Measurements from ENCODE around the gene ATRIP.
"Not testable (repeated sequence)": the region's sequence is repeated elsewhere in the genome, so short reads cannot be mapped to it uniquely, and the experiment has no call there.

ATRIP gene

GRCh38 chr3:48470286-48470685, 23.7 kb downstream of the ATRIP start:
- DNase-seq: no peak

GRCh38 chr3:48472673-48472922, 26.1 kb downstream of the ATRIP start:
- no peak for DNase-seq

GRCh38 chr3:48472923-48473616, 26.5 kb downstream of the ATRIP start:
- peak; percentile 58 for DNase-seq

- DNase-seq: no peak
Observed at GRCh38 chr3:48473617-48473952, 27.0 kb downstream of the ATRIP start.

GRCh38 chr3:48474031-48474430, 27.5 kb downstream of the ATRIP start:
- DNase-seq: not testable (repeated sequence)

GRCh38 chr3:48474619-48475018, 28.1 kb downstream of the ATRIP start:
- no peak for DNase-seq

DNA sequence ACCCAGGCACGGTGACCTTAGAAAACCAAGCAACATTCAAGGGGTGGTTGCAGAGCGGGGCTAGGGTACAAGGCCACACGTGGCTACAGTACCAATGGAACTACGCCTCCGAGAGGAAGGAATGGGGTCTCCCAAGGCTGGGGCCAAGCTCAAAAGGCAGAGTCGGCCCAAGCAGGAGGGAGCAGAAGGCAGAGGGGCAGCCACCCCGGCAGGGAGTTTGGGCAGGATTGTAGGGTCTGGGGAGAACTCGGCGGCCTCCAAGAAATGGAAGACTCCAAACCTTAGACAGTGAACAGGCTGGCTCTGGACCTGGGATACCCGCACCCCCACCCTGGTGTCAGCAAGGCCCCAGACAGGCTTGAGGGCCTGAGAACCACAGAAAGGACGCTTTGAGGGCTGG, 28.7 kb downstream of the ATRIP start:
- no peak for DNase-seq

GRCh38 chr3:48476426-48477053, 30.0 kb downstream of the ATRIP start:
- DNase-seq: no peak

- DNase-seq: no peak
Observed at GRCh38 chr3:48477959-48478520, 31.5 kb downstream of the ATRIP start.

- no peak for DNase-seq
Observed at GRCh38 chr3:48478626-48479555, 32.4 kb downstream of the ATRIP start.

DNA sequence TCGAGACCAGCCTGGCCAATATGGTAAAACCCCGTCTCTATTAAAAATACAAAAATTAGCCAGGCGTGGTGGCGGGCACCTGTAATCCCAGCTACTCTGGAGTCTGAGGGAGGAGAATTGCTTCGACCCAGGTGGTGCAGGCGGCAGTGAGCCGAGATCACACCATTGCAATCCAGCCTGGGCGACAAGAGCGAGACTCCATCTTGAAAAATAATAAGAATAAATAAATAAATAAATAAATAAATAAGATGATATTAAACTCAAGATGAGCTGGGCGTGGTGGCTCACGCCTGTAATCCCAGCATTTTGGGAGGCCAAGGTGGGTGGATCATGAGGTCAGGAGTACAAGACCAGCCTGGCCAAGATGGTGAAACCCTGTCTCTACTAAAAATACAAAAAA, 34.4 kb downstream of the ATRIP start:
- DNase-seq: not testable (repeated sequence)

DNA sequence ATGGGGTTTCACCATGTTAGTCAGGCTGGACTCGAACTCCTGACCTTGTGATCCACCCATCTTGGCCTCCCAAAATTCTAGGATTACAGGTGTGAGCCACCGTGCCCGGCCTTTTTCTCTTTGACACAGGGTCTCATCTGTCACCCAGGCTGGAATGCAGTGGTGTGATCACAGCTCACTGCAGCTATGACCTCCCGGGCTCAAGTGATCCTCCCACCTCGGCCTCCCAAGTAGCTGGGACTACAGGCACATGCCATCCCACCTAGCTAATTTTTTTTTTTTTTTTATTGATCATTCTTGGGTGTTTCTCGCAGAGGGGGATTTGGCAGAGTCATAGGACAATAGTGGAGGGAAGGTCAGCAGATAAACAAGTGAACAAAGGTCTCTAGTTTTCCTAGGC, 36.3 kb downstream of the ATRIP start:
- not testable (repeated sequence) for DNase-seq

DNA sequence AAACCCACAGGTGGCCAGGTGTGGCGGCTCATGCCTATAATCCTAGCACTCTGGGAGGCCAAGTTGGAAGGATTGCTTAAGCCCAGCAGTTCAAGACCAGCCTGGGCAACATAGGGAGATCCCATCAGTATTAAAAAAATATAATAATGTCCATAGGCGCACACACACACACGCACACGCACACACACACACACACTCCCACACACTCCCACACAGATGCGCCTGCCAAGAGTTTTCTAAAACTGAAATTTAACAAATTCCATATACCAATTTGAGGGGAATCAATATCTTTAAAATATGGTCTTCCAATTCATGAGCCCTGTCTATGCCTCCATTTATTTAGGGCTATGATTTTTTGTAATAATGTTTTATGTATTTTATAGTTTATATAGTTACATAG, 40.4 kb downstream of the ATRIP start:
- DNase-seq: no peak

DNA sequence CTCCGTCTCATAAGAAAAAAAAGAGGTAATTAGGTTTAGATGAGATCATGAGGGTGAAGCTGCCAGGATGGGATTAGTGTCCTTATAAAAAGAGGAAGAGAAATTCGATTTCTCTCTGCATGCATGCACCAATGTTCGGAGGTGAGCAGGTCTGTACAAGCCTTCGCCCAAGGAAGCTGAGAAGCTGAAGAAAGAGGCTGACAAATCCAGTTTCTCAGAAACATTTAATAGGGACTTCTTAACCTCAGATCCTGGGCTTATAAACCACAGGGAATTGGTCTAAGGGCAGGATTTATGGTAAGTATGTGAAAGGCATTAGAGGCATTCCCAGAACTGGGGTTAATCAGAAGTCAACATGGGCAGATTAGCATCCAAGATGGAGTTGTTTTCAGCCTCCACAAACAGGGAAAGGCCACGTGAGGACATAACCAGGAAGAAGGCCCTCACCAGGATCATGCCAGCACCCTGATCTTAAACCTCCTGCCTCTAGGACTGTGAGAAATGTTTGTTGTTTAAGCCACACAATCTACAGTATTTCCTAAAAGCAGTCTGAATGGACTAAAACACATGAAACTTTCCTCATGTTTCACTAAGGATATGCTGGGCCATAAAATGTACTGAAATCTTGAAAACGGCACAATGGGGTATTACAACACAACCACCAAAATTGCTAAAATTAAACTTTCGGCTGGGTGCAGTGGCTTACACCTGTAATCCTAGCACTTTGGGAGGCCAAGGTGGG, 46.1 kb downstream of the ATRIP start:
- DNase-seq: no peak

DNA sequence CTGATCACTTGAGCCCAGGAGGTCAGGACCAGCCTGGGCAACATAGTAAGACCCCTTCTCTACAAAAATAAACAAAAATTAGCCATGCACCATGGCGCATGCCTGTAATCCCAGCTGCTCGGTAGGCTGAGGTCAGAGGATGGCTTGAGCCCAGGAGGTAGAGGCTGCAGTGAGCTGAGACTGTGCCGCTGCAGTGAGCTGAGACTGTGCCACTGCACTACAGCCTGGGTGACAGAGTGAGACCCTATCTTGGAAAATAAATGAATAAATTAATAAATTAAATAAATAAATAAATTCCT, 46.6 kb downstream of the ATRIP start:
- no peak for DNase-seq

- DNase-seq: no peak
Observed at GRCh38 chr3:48500656-48501055, 54.1 kb downstream of the ATRIP start.

- no peak for DNase-seq
Observed at GRCh38 chr3:48501196-48501595, 54.7 kb downstream of the ATRIP start.

GRCh38 chr3:48502121-48502520, 55.6 kb downstream of the ATRIP start:
- DNase-seq: no peak

- no peak for DNase-seq
Observed at GRCh38 chr3:48502728-48503168, 56.2 kb downstream of the ATRIP start.

DNA sequence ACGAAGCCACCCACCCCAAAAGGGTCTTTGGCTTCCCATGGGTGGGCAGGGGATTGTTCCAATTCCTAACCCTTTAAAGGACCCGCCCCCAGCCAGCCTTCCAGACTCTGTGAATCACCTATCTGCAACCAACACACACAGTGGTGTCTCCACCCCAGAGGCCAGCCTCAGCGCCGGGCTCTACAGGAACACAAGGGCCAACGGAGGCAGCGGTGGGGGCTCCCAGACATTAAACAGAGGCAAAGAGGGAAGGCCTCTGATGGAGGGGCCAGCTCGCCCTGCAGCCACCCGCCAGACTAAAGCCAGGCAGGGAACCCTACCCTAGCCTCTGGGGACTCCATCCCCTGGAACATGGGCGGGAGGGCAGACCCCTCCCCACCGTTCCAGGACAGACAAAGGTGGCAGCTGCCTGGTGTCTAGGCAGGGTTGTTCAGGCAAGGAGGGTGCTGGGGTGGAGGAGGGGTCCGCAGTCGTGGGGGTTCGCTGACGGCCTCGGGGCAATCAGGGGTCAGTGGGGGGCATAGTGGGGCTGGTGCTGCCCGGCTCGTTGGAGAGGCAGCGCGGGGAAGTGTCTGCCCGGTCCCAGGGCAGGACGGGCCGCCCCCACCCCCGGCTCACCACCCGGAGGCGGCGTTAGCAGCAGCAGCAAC, 57.0 kb downstream of the ATRIP start:
- DNase-seq: no peak

GRCh38 chr3:48504051-48504946, 57.8 kb downstream of the ATRIP start, which contains the start of gene SHISA5:
Gene SHISA5, minus strand, starts transcription at chr3:48504174. Its CDS starts 80 bp downstream, at chr3:48504094.
- DNase-seq: no peak

GRCh38 chr3:48505146-48505545, 58.6 kb downstream of the ATRIP start:
- DNase-seq: no peak

Data from NCI-H2029 treated with DMSO at 0.1 percent for 48 hours (cell line).